HepG2 (cell line): ENCODE measurements around the gene CIDEA. TPM values are rescaled to one million over a fixed set of nuclear protein-coding genes. Genes with fewer than 3 reads are reported as not detected.

Source experiments
- ATRX ChIP-seq: sonication (generic); formaldehyde crosslinking; IDR thresholded peaks from 2 replicates; pipeline ENCODE4 v1.4.0; 2020; ENCODE audit warnings: missing genetic modification reagents, borderline replicate concordance
- ELF3 ChIP-seq: IDR thresholded peaks from 2 replicates; pipeline ENCODE4 v1.6.1; 2016; ENCODE audit warnings: missing genetic modification reagents, missing compliant biosample characterization
- HNRNPLL ChIP-seq: fragments of 200-400 bp; formaldehyde crosslinking; IDR thresholded peaks from 2 replicates; pipeline ENCODE4 v1.6.1; 2017; ENCODE audit warnings: mild to moderate bottlenecking, low read depth, low read length; ENCODE audit not compliant: poor library complexity, severe bottlenecking
- MAFG ChIP-seq: sonication (generic); formaldehyde crosslinking; IDR thresholded peaks from 2 replicates; pipeline ENCODE4 v1.5.1; 2020; ENCODE audit warnings: mild to moderate bottlenecking, missing genetic modification reagents
- NAIF1 ChIP-seq: sonication (generic); formaldehyde crosslinking; IDR thresholded peaks from 2 replicates; pipeline ENCODE4 v1.5.0; 2020; ENCODE audit warnings: mild to moderate bottlenecking, missing genetic modification reagents, borderline replicate concordance
- PRPF4 ChIP-seq: fragments of 200-400 bp; formaldehyde crosslinking; IDR thresholded peaks from 2 replicates; pipeline ENCODE4 v1.6.1; 2016; ENCODE audit warnings: low read length, low read depth; ENCODE audit not compliant: poor library complexity, severe bottlenecking
- ZBTB7A ChIP-seq: sonication (generic); formaldehyde crosslinking; IDR thresholded peaks from 2 replicates; pipeline ENCODE4 v1.8.0; 2022; ENCODE audit warnings: mild to moderate bottlenecking, missing genetic modification reagents
- ZEB1 ChIP-seq: IDR thresholded peaks from 2 replicates; pipeline ENCODE4 v1.6.1; 2012; ENCODE audit warnings: mild to moderate bottlenecking, low read depth, inconsistent platforms; ENCODE audit not compliant: insufficient replicate concordance
- ZFP41 ChIP-seq: sonication (generic); formaldehyde crosslinking; IDR thresholded peaks from 2 replicates; pipeline ENCODE4 v1.4.0; 2020; ENCODE audit warnings: mild to moderate bottlenecking, missing genetic modification reagents, borderline replicate concordance
- ZNF234 ChIP-seq: sonication (generic); formaldehyde crosslinking; conservative IDR thresholded peaks from 2 replicates; pipeline ENCODE4 v1.5.1; 2020; ENCODE audit warnings: mild to moderate bottlenecking, missing genetic modification reagents
- ZNF263 ChIP-seq: sonication (generic); formaldehyde crosslinking; IDR thresholded peaks from 2 replicates; pipeline ENCODE4 v1.4.0; 2020; ENCODE audit warnings: missing genetic modification reagents
- ZNF737 ChIP-seq: sonication (generic); formaldehyde crosslinking; IDR thresholded peaks from 2 replicates; pipeline ENCODE4 v1.5.0; 2020; ENCODE audit warnings: missing genetic modification reagents, mild to moderate bottlenecking, borderline replicate concordance
- ZSCAN29 ChIP-seq: sonication (generic); formaldehyde crosslinking; conservative IDR thresholded peaks from 2 replicates; pipeline ENCODE4 v1.4.0; 2020; ENCODE audit warnings: mild to moderate bottlenecking, missing genetic modification reagents
- polyA plus RNA-seq, 8 experiments: library from polyadenylated mRNA; depleted of rRNA in 3 of 8; stranded (reverse) in 7 of 8; unstranded in 1 of 8; fragments of >200 nt; fragmentation: Illumina TruSeq in 4 of 8; extraction: Trizol in 4 of 8; gene quantifications; 2 replicates each; pipeline versions ENCODE4 v1.2.1 to v1.2.3, GENCODE V29; 2011 to 2016; ENCODE audit warnings: low read depth in 4 of 8, missing spikeins in 1 of 8, mixed read lengths in 1 of 8; ENCODE audit not compliant: insufficient read depth in 1 of 8
- total RNA-seq, 5 experiments: library from RNA; depleted of rRNA; stranded (reverse); fragments of >200 nt; fragmentation: Illumina TruSeq; extraction: Trizol; gene quantifications; 2 replicates each; pipeline ENCODE4 v1.2.3, GENCODE V29; 2016; ENCODE audit warnings: low read depth in 1 of 5
- TF ChIP-seq, protein P1 (sequence below): sonication (generic); formaldehyde crosslinking; IDR thresholded peaks from 2 replicates; pipeline ENCODE4 v1.4.0; 2020; ENCODE audit warnings: missing genetic modification reagents
- TF ChIP-seq, protein P2 (sequence below): sonication (generic); formaldehyde crosslinking; conservative IDR thresholded peaks from 2 replicates; pipeline ENCODE4 v1.4.0; 2020; ENCODE audit warnings: missing genetic modification reagents
- TF ChIP-seq, protein P3 (sequence below): sonication (generic); formaldehyde crosslinking; IDR thresholded peaks from 2 replicates; pipeline ENCODE4 v1.4.0; 2020; ENCODE audit warnings: missing genetic modification reagents
- TF ChIP-seq, protein P4 (sequence below): sonication (generic); formaldehyde crosslinking; IDR thresholded peaks from 2 replicates; pipeline ENCODE4 v1.4.0; 2020; ENCODE audit warnings: missing genetic modification reagents, borderline replicate concordance
- TF ChIP-seq, protein P5 (sequence below): IDR thresholded peaks from 2 replicates; pipeline ENCODE4 v1.6.1; 2016; ENCODE audit warnings: missing compliant biosample characterization, missing genetic modification reagents, borderline replicate concordance

The CIDEA gene
- total and polyA plus RNA-seq, 2 of the 13 experiments (the other 11 are each of a cell fraction or from before 2014, with no cell fraction given): not detected

DNA sequence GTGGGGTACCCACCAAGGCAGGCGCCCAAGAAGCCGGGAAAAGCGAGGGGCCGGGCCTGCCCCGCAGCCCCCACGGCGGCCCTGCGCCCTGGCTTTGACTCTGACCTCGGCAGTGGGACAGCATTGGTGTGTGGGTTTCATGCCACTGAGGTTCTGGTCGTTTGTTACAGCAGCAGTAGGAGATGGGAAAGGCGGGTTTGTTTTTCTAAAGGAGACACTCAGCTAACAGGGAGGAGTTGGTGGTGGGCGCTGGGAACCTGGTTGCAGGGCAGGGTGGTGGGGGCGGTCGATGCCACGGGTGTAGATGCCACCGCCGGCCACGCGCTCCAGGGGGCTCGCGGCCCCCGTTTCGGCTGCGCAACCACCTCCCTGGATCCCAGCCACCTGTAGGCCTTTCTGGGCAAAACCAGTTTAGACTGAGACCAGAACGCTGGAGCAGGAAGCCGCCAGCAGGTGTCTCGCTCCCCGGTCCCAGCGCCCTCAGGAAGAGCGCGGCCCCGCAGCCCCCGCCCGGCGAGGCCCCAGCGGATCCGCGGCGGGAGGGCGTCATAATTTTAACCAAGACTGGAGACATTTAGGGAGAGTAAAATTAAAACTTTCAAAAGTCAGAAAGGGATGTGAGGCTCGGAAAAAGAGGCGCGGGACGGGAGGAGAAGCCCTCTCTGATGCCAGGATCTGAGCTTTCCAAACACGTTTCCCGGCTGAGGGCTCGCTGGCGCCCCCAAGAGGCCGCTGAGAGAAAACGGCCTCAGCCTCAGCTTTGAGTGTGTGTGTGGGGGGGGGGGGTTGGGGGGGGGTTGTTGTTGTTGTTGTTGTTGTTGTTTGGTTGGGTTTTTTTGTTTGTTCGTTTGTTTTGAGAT is 17.4 kb downstream of the CIDEA start (continued):
- TF ChIP-seq, protein P1, sequence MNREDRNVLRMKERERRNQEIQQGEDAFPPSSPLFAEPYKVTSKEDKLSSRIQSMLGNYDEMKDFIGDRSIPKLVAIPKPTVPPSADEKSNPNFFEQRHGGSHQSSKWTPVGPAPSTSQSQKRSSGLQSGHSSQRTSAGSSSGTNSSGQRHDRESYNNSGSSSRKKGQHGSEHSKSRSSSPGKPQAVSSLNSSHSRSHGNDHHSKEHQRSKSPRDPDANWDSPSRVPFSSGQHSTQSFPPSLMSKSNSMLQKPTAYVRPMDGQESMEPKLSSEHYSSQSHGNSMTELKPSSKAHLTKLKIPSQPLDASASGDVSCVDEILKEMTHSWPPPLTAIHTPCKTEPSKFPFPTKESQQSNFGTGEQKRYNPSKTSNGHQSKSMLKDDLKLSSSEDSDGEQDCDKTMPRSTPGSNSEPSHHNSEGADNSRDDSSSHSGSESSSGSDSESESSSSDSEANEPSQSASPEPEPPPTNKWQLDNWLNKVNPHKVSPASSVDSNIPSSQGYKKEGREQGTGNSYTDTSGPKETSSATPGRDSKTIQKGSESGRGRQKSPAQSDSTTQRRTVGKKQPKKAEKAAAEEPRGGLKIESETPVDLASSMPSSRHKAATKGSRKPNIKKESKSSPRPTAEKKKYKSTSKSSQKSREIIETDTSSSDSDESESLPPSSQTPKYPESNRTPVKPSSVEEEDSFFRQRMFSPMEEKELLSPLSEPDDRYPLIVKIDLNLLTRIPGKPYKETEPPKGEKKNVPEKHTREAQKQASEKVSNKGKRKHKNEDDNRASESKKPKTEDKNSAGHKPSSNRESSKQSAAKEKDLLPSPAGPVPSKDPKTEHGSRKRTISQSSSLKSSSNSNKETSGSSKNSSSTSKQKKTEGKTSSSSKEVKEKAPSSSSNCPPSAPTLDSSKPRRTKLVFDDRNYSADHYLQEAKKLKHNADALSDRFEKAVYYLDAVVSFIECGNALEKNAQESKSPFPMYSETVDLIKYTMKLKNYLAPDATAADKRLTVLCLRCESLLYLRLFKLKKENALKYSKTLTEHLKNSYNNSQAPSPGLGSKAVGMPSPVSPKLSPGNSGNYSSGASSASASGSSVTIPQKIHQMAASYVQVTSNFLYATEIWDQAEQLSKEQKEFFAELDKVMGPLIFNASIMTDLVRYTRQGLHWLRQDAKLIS (CRISPR knock-in tag): no peak
- TF ChIP-seq NAIF1 (CRISPR knock-in tag) (no peak), ZBTB7A (CRISPR knock-in tag) (no peak), ZNF737 (CRISPR knock-in tag) (no peak), ZSCAN29 (CRISPR knock-in tag) (no peak), ELF3 (CRISPR knock-in tag) (peak; percentile 48), ZEB1 (peak; percentile 53), ZNF234 (CRISPR knock-in tag) (no peak), ZFP41 (CRISPR knock-in tag) (no peak), ATRX (no peak), MAFG (CRISPR knock-in tag) (no peak), PRPF4 (no peak), ZNF263 (CRISPR knock-in tag) (0 out of 2 replicates have a peak, but pooled peaks have one; percentile 18), HNRNPLL (peak; percentile 55)
- TF ChIP-seq, protein P2, sequence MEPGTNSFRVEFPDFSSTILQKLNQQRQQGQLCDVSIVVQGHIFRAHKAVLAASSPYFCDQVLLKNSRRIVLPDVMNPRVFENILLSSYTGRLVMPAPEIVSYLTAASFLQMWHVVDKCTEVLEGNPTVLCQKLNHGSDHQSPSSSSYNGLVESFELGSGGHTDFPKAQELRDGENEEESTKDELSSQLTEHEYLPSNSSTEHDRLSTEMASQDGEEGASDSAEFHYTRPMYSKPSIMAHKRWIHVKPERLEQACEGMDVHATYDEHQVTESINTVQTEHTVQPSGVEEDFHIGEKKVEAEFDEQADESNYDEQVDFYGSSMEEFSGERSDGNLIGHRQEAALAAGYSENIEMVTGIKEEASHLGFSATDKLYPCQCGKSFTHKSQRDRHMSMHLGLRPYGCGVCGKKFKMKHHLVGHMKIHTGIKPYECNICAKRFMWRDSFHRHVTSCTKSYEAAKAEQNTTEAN (CRISPR knock-in tag): no peak
- TF ChIP-seq, protein P3, sequence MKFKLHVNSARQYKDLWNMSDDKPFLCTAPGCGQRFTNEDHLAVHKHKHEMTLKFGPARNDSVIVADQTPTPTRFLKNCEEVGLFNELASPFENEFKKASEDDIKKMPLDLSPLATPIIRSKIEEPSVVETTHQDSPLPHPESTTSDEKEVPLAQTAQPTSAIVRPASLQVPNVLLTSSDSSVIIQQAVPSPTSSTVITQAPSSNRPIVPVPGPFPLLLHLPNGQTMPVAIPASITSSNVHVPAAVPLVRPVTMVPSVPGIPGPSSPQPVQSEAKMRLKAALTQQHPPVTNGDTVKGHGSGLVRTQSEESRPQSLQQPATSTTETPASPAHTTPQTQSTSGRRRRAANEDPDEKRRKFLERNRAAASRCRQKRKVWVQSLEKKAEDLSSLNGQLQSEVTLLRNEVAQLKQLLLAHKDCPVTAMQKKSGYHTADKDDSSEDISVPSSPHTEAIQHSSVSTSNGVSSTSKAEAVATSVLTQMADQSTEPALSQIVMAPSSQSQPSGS (CRISPR knock-in tag): peak; percentile 31; the same call in 1 of the 2 replicates
- TF ChIP-seq, protein P4, sequence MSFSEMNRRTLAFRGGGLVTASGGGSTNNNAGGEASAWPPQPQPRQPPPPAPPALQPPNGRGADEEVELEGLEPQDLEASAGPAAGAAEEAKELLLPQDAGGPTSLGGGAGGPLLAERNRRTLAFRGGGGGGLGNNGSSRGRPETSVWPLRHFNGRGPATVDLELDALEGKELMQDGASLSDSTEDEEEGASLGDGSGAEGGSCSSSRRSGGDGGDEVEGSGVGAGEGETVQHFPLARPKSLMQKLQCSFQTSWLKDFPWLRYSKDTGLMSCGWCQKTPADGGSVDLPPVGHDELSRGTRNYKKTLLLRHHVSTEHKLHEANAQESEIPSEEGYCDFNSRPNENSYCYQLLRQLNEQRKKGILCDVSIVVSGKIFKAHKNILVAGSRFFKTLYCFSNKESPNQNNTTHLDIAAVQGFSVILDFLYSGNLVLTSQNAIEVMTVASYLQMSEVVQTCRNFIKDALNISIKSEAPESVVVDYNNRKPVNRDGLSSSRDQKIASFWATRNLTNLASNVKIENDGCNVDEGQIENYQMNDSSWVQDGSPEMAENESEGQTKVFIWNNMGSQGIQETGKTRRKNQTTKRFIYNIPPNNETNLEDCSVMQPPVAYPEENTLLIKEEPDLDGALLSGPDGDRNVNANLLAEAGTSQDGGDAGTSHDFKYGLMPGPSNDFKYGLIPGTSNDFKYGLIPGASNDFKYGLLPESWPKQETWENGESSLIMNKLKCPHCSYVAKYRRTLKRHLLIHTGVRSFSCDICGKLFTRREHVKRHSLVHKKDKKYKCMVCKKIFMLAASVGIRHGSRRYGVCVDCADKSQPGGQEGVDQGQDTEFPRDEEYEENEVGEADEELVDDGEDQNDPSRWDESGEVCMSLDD (CRISPR knock-in tag): no peak
- TF ChIP-seq, protein P5, sequence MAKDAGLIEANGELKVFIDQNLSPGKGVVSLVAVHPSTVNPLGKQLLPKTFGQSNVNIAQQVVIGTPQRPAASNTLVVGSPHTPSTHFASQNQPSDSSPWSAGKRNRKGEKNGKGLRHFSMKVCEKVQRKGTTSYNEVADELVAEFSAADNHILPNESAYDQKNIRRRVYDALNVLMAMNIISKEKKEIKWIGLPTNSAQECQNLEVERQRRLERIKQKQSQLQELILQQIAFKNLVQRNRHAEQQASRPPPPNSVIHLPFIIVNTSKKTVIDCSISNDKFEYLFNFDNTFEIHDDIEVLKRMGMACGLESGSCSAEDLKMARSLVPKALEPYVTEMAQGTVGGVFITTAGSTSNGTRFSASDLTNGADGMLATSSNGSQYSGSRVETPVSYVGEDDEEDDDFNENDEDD (CRISPR knock-in tag): peak; percentile 50; the same call in 1 of the 2 replicates
